Peyer's patch (tissue), 4 donors: ENCODE measurements around the gene TGFBR3L. TPM values are rescaled to one million over a fixed set of nuclear protein-coding genes. Genes with fewer than 3 reads are reported as not detected.

ENCODE experiments used
- DNase-seq, 3 donors: peaks; one replicate each; pipeline ENCODE4 v3.0.0-alpha.2; 2017 to 2019
- H3K27ac ChIP-seq, 4 donors: fragments of 200-600 bp; sonication (generic); one replicate each; pipeline ENCODE4 v1.5.1; 2016 to 2019
- H3K27me3 ChIP-seq, 2 donors: fragments of 200-600 bp; sonication (generic); one replicate each; pipeline ENCODE4 v1.5.1; 2019
- H3K36me3 ChIP-seq, 3 donors: fragments of 200-600 bp; sonication (generic); one replicate each; pipeline ENCODE4 v1.5.1; 2016 to 2019
- H3K4me1 ChIP-seq, 4 donors: fragments of 200-600 bp; sonication (generic); one replicate each; pipeline ENCODE4 v1.5.1; 2016 to 2019
- H3K4me3 ChIP-seq, 4 donors: fragments of 200-600 bp; sonication (generic); 1 replicate in 3 of 4; 2 replicates in 1 of 4; pipeline ENCODE4 v1.5.1; 2016 to 2019; ENCODE audit warnings: mild to moderate bottlenecking in 1 of 4
- H3K9me3 ChIP-seq, 4 donors: fragments of 200-600 bp; sonication (generic); one replicate each; pipeline ENCODE4 v1.5.1; 2016 to 2019; ENCODE audit warnings: mild to moderate bottlenecking in 1 of 4
- POLR2A ChIP-seq, 2 donors: fragments of 450-650 bp; IDR thresholded peaks; one replicate each; pipeline ENCODE4 v1.5.1; 2017; ENCODE audit warnings: antibody characterized with exemption in 2 of 2, mild to moderate bottlenecking in 2 of 2, moderate library complexity in 2 of 2
- total RNA-seq, 4 donors: library from RNA; depleted of rRNA; stranded (reverse); fragments of >200 nt; gene quantifications; one replicate each; pipeline ENCODE4 v1.1.0, GENCODE V29; 2016
- TF ChIP-seq, protein P1 (sequence below), 6 experiments: fragments of 450-650 bp in 4 of 6; fragments of 200-600 bp in 2 of 6; sonication (generic) in 1 of 6; IDR thresholded peaks; one replicate each; pipeline ENCODE4 v1.5.1; 2017 to 2019; ENCODE audit warnings: antibody characterized with exemption in 6 of 6, mild to moderate bottlenecking in 3 of 6, moderate library complexity in 1 of 6

The TGFBR3L gene
- total RNA-seq, 4 donors from 2014 or later: not detected

DNA sequence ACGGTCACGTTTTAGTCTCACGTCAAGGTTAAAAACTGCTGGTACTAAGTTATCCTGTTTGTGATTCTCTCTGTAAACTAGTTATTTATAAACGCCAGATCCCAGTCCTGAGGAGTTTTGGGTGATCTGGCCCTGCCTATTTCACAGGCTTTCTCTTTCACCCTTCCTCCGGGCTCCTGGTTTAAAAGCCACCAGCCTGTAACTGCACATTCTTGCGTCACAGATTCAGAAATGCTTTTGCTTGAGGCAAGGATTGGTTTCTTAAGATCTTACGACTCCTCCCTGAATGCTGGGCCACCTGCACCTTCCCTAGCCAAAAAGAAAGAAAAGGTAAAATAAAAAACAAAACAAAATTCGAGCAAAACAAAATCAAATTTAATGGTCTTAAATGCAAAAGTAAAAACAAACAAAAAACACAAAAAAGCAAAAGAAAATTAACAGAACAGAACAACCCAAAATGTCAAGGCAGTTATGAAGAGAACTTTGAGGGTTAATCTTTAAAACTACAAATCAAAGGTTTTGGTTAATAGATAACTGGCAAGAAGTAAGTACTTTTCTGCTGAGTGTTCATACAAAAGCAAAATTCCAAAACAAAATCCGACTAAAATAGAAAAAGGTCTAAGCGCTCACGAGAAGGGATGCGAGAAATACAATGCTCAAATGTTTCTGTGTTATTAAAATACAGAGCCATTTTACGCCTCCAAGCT lies 47.4 kb downstream of the TGFBR3L start:
- TF ChIP-seq POLR2A (IDR thresholded peaks at IDR 0.05): no peak
- TF ChIP-seq, protein P1, sequence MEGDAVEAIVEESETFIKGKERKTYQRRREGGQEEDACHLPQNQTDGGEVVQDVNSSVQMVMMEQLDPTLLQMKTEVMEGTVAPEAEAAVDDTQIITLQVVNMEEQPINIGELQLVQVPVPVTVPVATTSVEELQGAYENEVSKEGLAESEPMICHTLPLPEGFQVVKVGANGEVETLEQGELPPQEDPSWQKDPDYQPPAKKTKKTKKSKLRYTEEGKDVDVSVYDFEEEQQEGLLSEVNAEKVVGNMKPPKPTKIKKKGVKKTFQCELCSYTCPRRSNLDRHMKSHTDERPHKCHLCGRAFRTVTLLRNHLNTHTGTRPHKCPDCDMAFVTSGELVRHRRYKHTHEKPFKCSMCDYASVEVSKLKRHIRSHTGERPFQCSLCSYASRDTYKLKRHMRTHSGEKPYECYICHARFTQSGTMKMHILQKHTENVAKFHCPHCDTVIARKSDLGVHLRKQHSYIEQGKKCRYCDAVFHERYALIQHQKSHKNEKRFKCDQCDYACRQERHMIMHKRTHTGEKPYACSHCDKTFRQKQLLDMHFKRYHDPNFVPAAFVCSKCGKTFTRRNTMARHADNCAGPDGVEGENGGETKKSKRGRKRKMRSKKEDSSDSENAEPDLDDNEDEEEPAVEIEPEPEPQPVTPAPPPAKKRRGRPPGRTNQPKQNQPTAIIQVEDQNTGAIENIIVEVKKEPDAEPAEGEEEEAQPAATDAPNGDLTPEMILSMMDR (IDR thresholded peaks at IDR 0.05): no peak
- Histone ChIP-seq H3K27ac (no peak overlapping the region), H3K4me1 (no peaks in the 10 kb centered on the region), H3K36me3 (peaks cover 0 to 68% (median 0%) of the 10 kb centered on the region in 3 donors), H3K9me3 (no peaks in the 10 kb centered on the region), H3K4me3 (no peak overlapping the region), H3K27me3 (no peaks in the 10 kb centered on the region)
- no peak for DNase-seq

DNA sequence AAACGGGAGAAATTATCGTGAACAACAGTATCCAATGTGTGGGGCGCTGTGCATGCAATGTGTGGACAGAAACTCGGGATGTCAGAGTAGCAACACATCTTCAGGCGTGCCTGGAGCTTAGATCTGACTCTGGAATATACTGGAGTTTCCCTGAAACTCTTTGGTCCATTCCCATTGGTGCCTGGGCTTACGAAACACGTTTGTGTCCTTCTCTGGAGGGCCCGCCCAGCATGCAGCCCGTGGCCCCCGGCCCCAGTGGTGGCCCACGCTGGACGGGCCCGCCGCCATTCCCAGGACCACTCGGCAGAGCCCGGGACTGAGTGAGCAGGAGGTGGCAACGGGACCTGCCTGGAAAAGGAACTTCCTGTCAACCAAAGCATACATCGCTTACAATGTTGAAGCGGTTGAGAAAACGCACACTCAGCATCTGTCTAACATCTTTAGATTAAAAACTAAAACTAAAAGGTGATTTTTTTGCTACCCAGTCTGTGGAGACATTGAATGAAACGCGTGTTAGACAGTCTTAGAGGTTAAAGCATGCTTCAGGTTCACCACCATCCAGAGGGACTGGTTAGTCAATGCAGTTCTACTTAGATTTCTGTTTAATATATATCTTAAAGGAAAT lies 48.1 kb downstream of the TGFBR3L start:
- H3K36me3 ChIP-seq: peaks cover 0 to 74% (median 0%) of the 10 kb centered on the region in 3 donors
- no peaks in the 10 kb centered on the region for H3K4me1 ChIP-seq
- no peak for DNase-seq
- no peak for TF ChIP-seq POLR2A (IDR thresholded peaks at IDR 0.05)
- no peak overlapping the region for H3K4me3 ChIP-seq
- no peaks in the 10 kb centered on the region for H3K9me3 ChIP-seq
- no peaks in the 10 kb centered on the region for H3K27me3 ChIP-seq
- no peak overlapping the region for H3K27ac ChIP-seq

DNA sequence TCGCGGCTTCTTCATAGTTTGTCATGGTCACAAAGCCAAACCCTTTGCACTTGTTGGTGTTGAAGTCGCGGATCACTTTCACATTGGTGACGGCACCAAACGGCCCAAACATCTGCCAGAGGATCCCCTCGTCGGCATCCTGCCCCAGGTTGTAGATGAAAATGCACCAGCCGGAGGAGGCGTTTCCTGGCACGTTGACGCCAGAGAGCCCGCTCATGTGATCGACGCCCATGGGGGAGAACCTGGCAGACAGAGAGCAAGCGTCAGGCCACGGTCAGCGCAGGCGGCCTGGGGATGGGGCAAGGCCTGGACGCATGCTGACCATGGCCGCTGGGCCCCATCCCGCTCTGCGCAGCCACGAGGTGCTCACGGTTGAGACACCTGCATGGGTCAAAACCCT lies 48.9 kb downstream of the TGFBR3L start:
- Histone ChIP-seq H3K4me3 (no peak overlapping the region), H3K9me3 (no peaks in the 10 kb centered on the region), H3K27me3 (no peaks in the 10 kb centered on the region), H3K4me1 (no peaks in the 10 kb centered on the region), H3K36me3 (peaks cover 0 to 75% (median 0%) of the 10 kb centered on the region in 3 donors), H3K27ac (no peak overlapping the region)
- no peak for DNase-seq
- no peak for TF ChIP-seq POLR2A (IDR thresholded peaks at IDR 0.05)
- TF ChIP-seq, protein P1 (IDR thresholded peaks at IDR 0.05): no peak

DNA sequence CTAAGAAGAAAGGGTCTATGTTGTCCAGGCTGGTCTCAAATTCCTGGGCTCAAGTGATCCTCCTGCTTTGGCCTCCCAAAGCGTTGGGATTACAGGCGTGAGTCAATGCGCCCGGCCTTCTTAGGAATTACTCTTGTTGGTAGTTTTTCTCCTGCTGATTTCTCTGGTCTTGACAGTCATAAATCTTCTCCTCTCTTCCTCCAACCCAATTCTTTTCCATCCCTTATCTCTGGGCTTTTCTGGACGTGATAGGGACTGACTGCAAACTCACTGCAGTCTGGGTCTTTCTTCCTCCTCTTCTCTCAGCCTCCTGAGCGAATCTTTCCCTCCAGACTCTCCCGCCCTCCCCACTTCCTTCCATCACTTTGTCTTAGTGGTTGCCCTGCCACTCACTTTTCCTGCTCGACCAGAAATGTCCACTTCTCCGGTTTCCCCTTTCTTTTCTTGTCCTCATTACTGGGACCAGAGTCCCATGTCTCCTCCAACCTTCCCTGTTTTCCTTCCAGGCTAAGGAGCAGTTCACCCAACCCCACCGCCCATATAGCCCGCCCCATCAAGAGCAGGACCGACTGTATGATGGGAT lies 50.7 kb downstream of the TGFBR3L start:
- no peak overlapping the region for H3K4me3 ChIP-seq
- H3K9me3 ChIP-seq: no peaks in the 10 kb centered on the region
- H3K36me3 ChIP-seq: peaks cover 0 to 91% (median 0%) of the 10 kb centered on the region in 3 donors
- H3K27me3 ChIP-seq: no peaks in the 10 kb centered on the region
- TF ChIP-seq, protein P1 (IDR thresholded peaks at IDR 0.05): no peak
- TF ChIP-seq POLR2A (IDR thresholded peaks at IDR 0.05): no peak
- no peaks in the 10 kb centered on the region for H3K4me1 ChIP-seq
- no peak overlapping the region for H3K27ac ChIP-seq
- no peak for DNase-seq

DNA sequence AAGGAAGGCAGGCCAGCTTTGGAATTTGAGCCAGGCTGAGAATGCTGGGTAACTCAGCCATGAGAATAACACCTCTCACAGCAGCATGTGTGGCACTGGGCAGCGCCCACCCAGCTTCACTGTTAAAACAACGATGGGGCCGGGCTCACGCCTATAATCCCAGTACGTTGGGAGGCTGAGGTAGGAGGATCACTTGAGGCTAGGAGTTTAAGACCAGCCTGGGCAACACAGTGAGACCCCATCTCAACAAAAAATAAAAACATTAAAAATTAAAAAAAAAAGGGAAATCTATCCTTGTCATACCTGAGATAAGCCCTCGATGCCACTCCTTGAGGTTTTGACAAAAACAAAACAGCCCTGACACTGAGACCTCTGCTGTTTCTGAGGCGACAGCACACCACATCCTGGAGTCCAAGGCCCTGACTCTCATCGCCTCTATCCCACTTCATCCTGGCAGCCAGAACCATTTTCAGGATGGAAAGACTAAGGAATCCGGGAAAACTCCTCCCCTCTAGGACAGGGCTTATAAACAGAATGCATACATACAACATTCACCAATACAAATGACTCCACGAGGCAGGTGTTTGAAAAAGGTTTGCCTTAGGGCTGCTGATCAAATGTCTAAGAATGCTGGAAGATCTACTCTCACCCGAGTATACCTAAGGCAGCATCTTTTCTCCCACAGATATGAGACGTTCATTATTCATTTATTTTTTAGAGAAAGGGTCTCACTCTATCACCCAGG lies 51.5 kb downstream of the TGFBR3L start:
- H3K9me3 ChIP-seq: no peaks in the 10 kb centered on the region
- no peak overlapping the region for H3K4me3 ChIP-seq
- no peak for DNase-seq
- no peak overlapping the region for H3K27ac ChIP-seq
- H3K27me3 ChIP-seq: no peaks in the 10 kb centered on the region
- TF ChIP-seq, protein P1 (IDR thresholded peaks at IDR 0.05): no peak
- no peak for TF ChIP-seq POLR2A (IDR thresholded peaks at IDR 0.05)
- peaks cover 0 to 91% (median 0%) of the 10 kb centered on the region in 3 donors for H3K36me3 ChIP-seq
- H3K4me1 ChIP-seq: no peaks in the 10 kb centered on the region
